K562 (cell line): Measurements from ENCODE around the gene ZFP36. TPM values are rescaled to one million over a fixed set of nuclear protein-coding genes. Genes with fewer than 3 reads are reported as not detected.

Experiments
- ATAC-seq: fragments of 200-7000 bp; cut with Tn5 transposase; 3 replicates; pipeline ENCODE4 v1.9.1; 2020; ENCODE audit warnings: moderate library complexity
- BruUV-seq: library from RNA; stranded (reverse); fragments of 400-500 nt; replicated peaks from 2 replicates; lab custom pipeline; 2021; lab: Mats Ljungman, UMichigan
- CTCF ChIA-PET: fragments of 300-600 bp; formaldehyde crosslinking; extraction: SDS; loops from one replicate; lab custom pipeline; 2021; ENCODE audit warnings: low intra/inter-chr PET ratio; lab: Yijun Ruan, JAX
- POLR2A ChIA-PET: fragments of 300-600, 350-650 bp; sonication (Branson Sonifier 250); formaldehyde crosslinking; extraction: SDS; loops from one replicate; lab custom pipeline; 2021; ENCODE audit warnings: antibody characterized with exemption, inconsistent platforms; lab: Yijun Ruan, JAX
- DNase-seq, 4 experiments: peaks; one replicate each; pipeline versions ENCODE4 v3.0.0 to v3.0.0-alpha.2; 2011 to 2018; ENCODE audit warnings: low spot score in 3 of 4, mixed read lengths in 3 of 4; ENCODE audit errors: extremely low read depth in 1 of 4
- FAIRE-seq: peaks from 2 replicates; lab custom pipeline; 2011; peaks lifted over from hg19 to GRCh38; lab: Jason Lieb, UNC
- H2AFZ ChIP-seq: 2 replicates; pipeline ENCODE4 v1.6.0; 2011; ENCODE audit warnings: low read depth, low read length, control low read depth, inconsistent platforms
- H3K27ac ChIP-seq: fragments of 200-600 bp; 3 replicates; pipeline ENCODE4 v1.8.0; 2011; ENCODE audit warnings: low read depth, mild to moderate bottlenecking, control low read depth, inconsistent platforms, low read length, moderate library complexity, mixed read lengths; ENCODE audit errors: extremely low read depth
- H3K27me3 ChIP-seq, 2 experiments: fragments of 300-600 bp in 1 of 2; 2 replicates in 1 of 2; 3 replicates in 1 of 2; pipeline versions ENCODE4 v1.6.0 to v1.8.0; 2011; ENCODE audit warnings: inconsistent platforms in 2 of 2, low read length in 2 of 2, mild to moderate bottlenecking in 1 of 2, mixed read lengths in 1 of 2, moderate library complexity in 1 of 2; ENCODE audit not compliant: control insufficient read depth in 2 of 2, insufficient read depth in 2 of 2
- H3K36me3 ChIP-seq: fragments of 300-600 bp; 3 replicates; pipeline ENCODE4 v1.8.0; 2011; ENCODE audit warnings: mild to moderate bottlenecking, low read length, inconsistent platforms; ENCODE audit not compliant: control insufficient read depth, insufficient read depth
- H3K4me1 ChIP-seq, 2 experiments: fragments of 200-600 bp in 1 of 2; replicated peaks in 1 of 2; 2 replicates in 1 of 2; 3 replicates in 1 of 2; pipeline versions ENCODE4 v1.5.1 to v1.8.0; 2011; ENCODE audit warnings: inconsistent platforms in 2 of 2, low read length in 2 of 2, mild to moderate bottlenecking in 1 of 2, mixed read lengths in 1 of 2, moderate library complexity in 1 of 2; ENCODE audit not compliant: control insufficient read depth in 2 of 2, insufficient read depth in 2 of 2
- H3K4me2 ChIP-seq: 2 replicates; pipeline ENCODE4 v1.6.1; 2011; ENCODE audit warnings: low read length, control low read depth, inconsistent platforms, mixed read lengths; ENCODE audit not compliant: insufficient read depth
- H3K4me3 ChIP-seq: fragments of 200-600 bp; sonication (generic), shearing (Covaris generic); 2 replicates; pipeline ENCODE4 v1.5.1; 2016; ENCODE audit warnings: control low read depth, inconsistent platforms
- H3K79me2 ChIP-seq: fragments of 200-600 bp; 3 replicates; pipeline ENCODE4 v1.8.0; 2011; ENCODE audit warnings: low read length, inconsistent platforms; ENCODE audit not compliant: control insufficient read depth, insufficient read depth
- H3K9ac ChIP-seq, 2 experiments: 2 replicates each; pipeline versions ENCODE4 v1.6.0 to v1.6.1; 2011; ENCODE audit warnings: low read depth in 2 of 2, low read length in 2 of 2, control low read depth in 1 of 2, inconsistent platforms in 1 of 2, mild to moderate bottlenecking in 1 of 2, mixed read lengths in 1 of 2; ENCODE audit not compliant: insufficient read depth in 1 of 2
- H3K9me1 ChIP-seq: one replicate; pipeline ENCODE4 v1.6.0; 2011; ENCODE audit warnings: inconsistent platforms, mild to moderate bottlenecking, low read length, moderate library complexity; ENCODE audit not compliant: control insufficient read depth, insufficient read depth
- H3K9me3 ChIP-seq: replicated peaks from 2 replicates; pipeline ENCODE4 v1.5.1; 2011; ENCODE audit warnings: low read depth, low read length, inconsistent platforms; ENCODE audit not compliant: control insufficient read depth, insufficient read depth
- H4K20me1 ChIP-seq: replicated peaks from 2 replicates; pipeline ENCODE4 v1.6.1; 2011; ENCODE audit warnings: low read length, inconsistent platforms, mixed read lengths; ENCODE audit not compliant: control insufficient read depth, insufficient read depth
- PTRF ChIP-seq: fragments of 450-650 bp; IDR thresholded peaks from 2 replicates; pipeline ENCODE4 v1.6.1; 2016; ENCODE audit warnings: mild to moderate bottlenecking, missing genetic modification characterization, missing compliant biosample characterization
- WGBS: fragments of 100-300 bp; shearing (Covaris generic); methylation state at CpG from one replicate; pipeline ENCODE4 v1.1.6; 2016; ENCODE audit warnings: low coverage, mixed read lengths; ENCODE audit not compliant: insufficient coverage; ENCODE audit errors: missing lambda C conversion rate; 5-methylcytosine and 5-hydroxymethylcytosine counted together
- in situ Hi-C: fragments of 300-500 bp; cut with MboI; formaldehyde crosslinking; loops from 4 replicates; pipeline ENCODE4 v1.15.0; 2018; ENCODE audit warnings: inconsistent platforms, mixed read lengths
- intact Hi-C: fragments of 100-400 bp; cut with micrococcal nuclease; formaldehyde crosslinking; loops from 2 replicates; pipeline ENCODE4 v1.14.2; 2022
- polyA plus RNA-seq, 8 experiments: library from polyadenylated mRNA; depleted of rRNA in 4 of 8; stranded (reverse) in 5 of 8; unstranded in 3 of 8; fragments of >200 nt; fragmentation: Nextera tagmentation in 2 of 8; fragmentation: Illumina TruSeq in 1 of 8; extraction: Ambion mirVana in 2 of 8; extraction: Trizol in 1 of 8; gene quantifications; 2 replicates each; pipeline versions ENCODE4 v1.2.1 to v1.2.3, GENCODE V29; 2011 to 2014; ENCODE audit warnings: inconsistent platforms in 1 of 8, missing spikeins in 1 of 8
- total RNA-seq, 7 experiments: library from RNA; depleted of rRNA in 6 of 7; stranded (reverse); fragments of >200 nt in 6 of 7; fragmentation: Illumina TruSeq in 2 of 7; extraction: Trizol in 2 of 7; gene quantifications; 2 replicates each; pipeline versions ENCODE4 v1.2.1 to v1.2.3, GENCODE V29; 2011 to 2021; ENCODE audit warnings: low replicate concordance in 1 of 7
- TF ChIP-seq, protein P1 (sequence below): sonication (generic); formaldehyde crosslinking; IDR thresholded peaks from 2 replicates; pipeline ENCODE4 v1.8.1; 2023; ENCODE audit warnings: mild to moderate bottlenecking, missing genetic modification reagents

Gene ZFP36
- total and polyA plus RNA-seq, 9 of the 15 experiments (the other 6 are each of a cell fraction or from before 2014, with no cell fraction given) = 1.0 to 20.1 (median 3.5) TPM

DNA sequence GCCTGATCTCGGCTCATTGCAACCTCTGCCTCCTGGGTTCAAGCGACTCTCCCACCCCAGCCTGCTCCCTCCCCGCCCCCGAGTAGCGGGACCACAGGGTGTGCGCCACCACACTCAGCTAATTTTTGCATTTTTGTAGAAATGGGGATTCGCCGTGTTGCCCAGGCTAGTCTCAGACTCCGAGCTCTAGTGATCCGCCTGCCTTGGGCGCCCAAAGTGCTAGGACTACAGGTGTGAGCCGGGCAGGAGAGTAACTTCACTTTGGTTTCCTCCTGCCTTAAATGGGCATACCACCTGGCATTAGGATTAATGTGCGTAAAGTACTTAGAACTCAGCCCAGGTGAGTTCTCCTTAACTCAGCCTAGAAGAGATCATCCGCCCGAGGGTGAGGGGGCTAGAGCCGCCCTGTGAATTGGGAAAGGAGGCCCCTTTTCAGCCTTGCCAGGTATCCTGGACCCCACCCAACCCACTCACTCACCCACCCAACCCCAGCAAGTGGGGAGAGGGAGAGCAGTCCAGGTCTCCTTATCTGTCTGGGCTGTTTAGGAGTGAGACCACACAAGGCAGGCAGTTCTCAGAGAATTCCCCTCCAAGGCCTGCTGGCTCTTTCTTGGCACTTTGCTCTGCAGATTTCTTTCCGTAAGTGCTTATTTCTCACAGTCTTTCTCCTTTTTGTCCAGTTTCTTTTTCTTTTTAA, 1.2 kb upstream of the ZFP36 start:
- no peak for FAIRE-seq
- POLR2A ChIA-PET = interaction anchor here (1.5 kb wide), 1 partner anchor 14 kb away, joined by 3 read pairs; the partner anchor contains the start of genes MED29 and PAF1
- in situ Hi-C loops = no loop called here

More for the DNA sequence above, 1.2 kb upstream of the ZFP36 start:
- Histone ChIP-seq H3K27me3 (no peaks in the 10 kb centered on the region), H3K4me2 (no peak overlapping the region), H3K27ac (peak overlapping the region; percentile 94; the same call in 2 of the 3 replicates), H3K79me2 (peaks cover 42% of the 10 kb centered on the region), H4K20me1 (peaks cover 4% of the 10 kb centered on the region; the same call in 1 of the 2 replicates), H3K4me3 (no peak overlapping the region), H3K36me3 (peaks cover 13% of the 10 kb centered on the region; the same call in 1 of the 3 replicates), H3K9ac (peak overlapping the region; percentile 65 to 76; a peak in 2 of 4 replicates), H3K4me1 (peaks cover 61 to 85% of the 10 kb centered on the region in 2 experiments), H2AFZ (no peak overlapping the region), H3K9me1 (peaks cover 3% of the 10 kb centered on the region), H3K9me3 (no peaks in the 10 kb centered on the region)
- BruUV-seq = no TSS peak
- no peak for DNase-seq
- 77% methylated on average over 15 of the region's 17 CpGs for WGBS
- CTCF ChIA-PET = interaction anchor here (0.7 kb wide), 1 partner anchor 291 kb away, joined by 3 read pairs; no protein-coding TSS in a partner anchor
- intact Hi-C loops = no loop called here
- ATAC-seq = no peak
- TF ChIP-seq, protein P1, sequence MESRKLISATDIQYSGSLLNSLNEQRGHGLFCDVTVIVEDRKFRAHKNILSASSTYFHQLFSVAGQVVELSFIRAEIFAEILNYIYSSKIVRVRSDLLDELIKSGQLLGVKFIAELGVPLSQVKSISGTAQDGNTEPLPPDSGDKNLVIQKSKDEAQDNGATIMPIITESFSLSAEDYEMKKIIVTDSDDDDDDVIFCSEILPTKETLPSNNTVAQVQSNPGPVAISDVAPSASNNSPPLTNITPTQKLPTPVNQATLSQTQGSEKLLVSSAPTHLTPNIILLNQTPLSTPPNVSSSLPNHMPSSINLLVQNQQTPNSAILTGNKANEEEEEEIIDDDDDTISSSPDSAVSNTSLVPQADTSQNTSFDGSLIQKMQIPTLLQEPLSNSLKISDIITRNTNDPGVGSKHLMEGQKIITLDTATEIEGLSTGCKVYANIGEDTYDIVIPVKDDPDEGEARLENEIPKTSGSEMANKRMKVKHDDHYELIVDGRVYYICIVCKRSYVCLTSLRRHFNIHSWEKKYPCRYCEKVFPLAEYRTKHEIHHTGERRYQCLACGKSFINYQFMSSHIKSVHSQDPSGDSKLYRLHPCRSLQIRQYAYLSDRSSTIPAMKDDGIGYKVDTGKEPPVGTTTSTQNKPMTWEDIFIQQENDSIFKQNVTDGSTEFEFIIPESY = peak; percentile 50; the same call in 1 of the 2 replicates
- TF ChIP-seq PTRF = no peak
